Measurements from ENCODE around the gene CDH23.

GRCh38 chr10:71520042-71520441, 123.3 kb downstream of the CDH23 start:
- TF ChIP-seq, protein P1, sequence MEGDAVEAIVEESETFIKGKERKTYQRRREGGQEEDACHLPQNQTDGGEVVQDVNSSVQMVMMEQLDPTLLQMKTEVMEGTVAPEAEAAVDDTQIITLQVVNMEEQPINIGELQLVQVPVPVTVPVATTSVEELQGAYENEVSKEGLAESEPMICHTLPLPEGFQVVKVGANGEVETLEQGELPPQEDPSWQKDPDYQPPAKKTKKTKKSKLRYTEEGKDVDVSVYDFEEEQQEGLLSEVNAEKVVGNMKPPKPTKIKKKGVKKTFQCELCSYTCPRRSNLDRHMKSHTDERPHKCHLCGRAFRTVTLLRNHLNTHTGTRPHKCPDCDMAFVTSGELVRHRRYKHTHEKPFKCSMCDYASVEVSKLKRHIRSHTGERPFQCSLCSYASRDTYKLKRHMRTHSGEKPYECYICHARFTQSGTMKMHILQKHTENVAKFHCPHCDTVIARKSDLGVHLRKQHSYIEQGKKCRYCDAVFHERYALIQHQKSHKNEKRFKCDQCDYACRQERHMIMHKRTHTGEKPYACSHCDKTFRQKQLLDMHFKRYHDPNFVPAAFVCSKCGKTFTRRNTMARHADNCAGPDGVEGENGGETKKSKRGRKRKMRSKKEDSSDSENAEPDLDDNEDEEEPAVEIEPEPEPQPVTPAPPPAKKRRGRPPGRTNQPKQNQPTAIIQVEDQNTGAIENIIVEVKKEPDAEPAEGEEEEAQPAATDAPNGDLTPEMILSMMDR (IDR thresholded peaks at IDR 0.05) = no peak
- no peak for TF ChIP-seq EZH2 (IDR thresholded peaks at IDR 0.05; ENCODE audit: borderline replicate concordance, insufficient read depth, low read depth, low read length, poor library complexity, severe bottlenecking)
